ENCODE data around the gene SKIC8. TPM values are rescaled to one million over a fixed set of nuclear protein-coding genes. Genes with fewer than 3 reads are reported as not detected.

The SKIC8 gene
- total RNA-seq, 2 experiments from 2014 or later, result 68.0 to 70.3 TPM

- CTCF ChIA-PET, result no interaction called here
- POLR2A ChIA-PET, result interaction anchor here (0.5 kb wide), 1 partner anchor 147 kb away, joined by 3 read pairs; no protein-coding TSS in a partner anchor
These were observed 3.3 kb upstream of the SKIC8 start for GRCh38 chr15:78302579-78303312.

- POLR2A ChIA-PET, result interaction anchor here (0.5 kb wide), 1 partner anchor 148 kb away, joined by 3 read pairs; no protein-coding TSS in a partner anchor
- CTCF ChIA-PET, result no interaction called here
These were observed 2.4 kb upstream of the SKIC8 start for GRCh38 chr15:78301828-78302227.

- ChIA-PET CTCF (no interaction called here), POLR2A (no interaction called here)
These were observed 1.9 kb upstream of the SKIC8 start for GRCh38 chr15:78301326-78301725.

- CTCF ChIA-PET, result no interaction called here
- POLR2A ChIA-PET, result no interaction called here
These were observed 7.2 kb downstream of the SKIC8 start for GRCh38 chr15:78292219-78292618.

- CTCF ChIA-PET, result no interaction called here
- POLR2A ChIA-PET, result no interaction called here
These were observed 7.7 kb downstream of the SKIC8 start for GRCh38 chr15:78291698-78292097.

GRCh38 chr15:78291052-78291451 is 8.4 kb downstream of the SKIC8 start:
- POLR2A ChIA-PET, result no interaction called here
- CTCF ChIA-PET, result no interaction called here

GRCh38 chr15:78290222-78290621 is 9.2 kb downstream of the SKIC8 start:
- ChIA-PET POLR2A (no interaction called here), CTCF (no interaction called here)

GRCh38 chr15:78284758-78285157 is 14.7 kb downstream of the SKIC8 start:
- ChIA-PET CTCF (interaction anchor here (0.8 kb wide), 1 partner anchor 10 kb away, joined by 5 read pairs; no protein-coding TSS in a partner anchor), POLR2A (interaction anchor here (2.1 kb wide), 1 partner anchor 14 kb away, joined by 6 read pairs; the partner anchor contains the start of gene SKIC8)

- CTCF ChIA-PET, result interaction anchor here (1.6 kb wide), 1 partner anchor 18 kb away, joined by 4 read pairs; the partner anchor contains the start of gene DNAJA4
- POLR2A ChIA-PET, result no interaction called here
These were observed 17.1 kb downstream of the SKIC8 start for GRCh38 chr15:78282324-78282723.

- CTCF ChIA-PET, result interaction anchor here (0.6 kb wide), 1 partner anchor 1648 kb away, joined by 4 read pairs; no protein-coding TSS in a partner anchor
These were observed 18.9 kb downstream of the SKIC8 start for GRCh38 chr15:78280319-78281072.

GRCh38 chr15:78276064-78276943 is 23.1 kb downstream of the SKIC8 start:
- ChIA-PET CTCF (no interaction called here), POLR2A (no interaction called here)

More at GRCh38 chr15:78280319-78281072, 18.9 kb downstream of the SKIC8 start:
- POLR2A ChIA-PET, result no interaction called here

- ChIA-PET POLR2A (no interaction called here), CTCF (no interaction called here)
These were observed 24.4 kb downstream of the SKIC8 start for GRCh38 chr15:78274994-78275393.

- CTCF ChIA-PET, result no interaction called here
- POLR2A ChIA-PET, result no interaction called here
These were observed 26.6 kb downstream of the SKIC8 start for GRCh38 chr15:78272776-78273175.

GRCh38 chr15:78272316-78272715 is 27.1 kb downstream of the SKIC8 start:
- POLR2A ChIA-PET, result no interaction called here

GRCh38 chr15:78266806-78267205 is 32.6 kb downstream of the SKIC8 start:
- CTCF ChIA-PET, result no interaction called here
- POLR2A ChIA-PET, result interaction anchor here (3.2 kb wide), 1 partner anchor 33 kb away, joined by 16 read pairs; the partner anchor contains the start of gene SKIC8

More at GRCh38 chr15:78272316-78272715, 27.1 kb downstream of the SKIC8 start:
- CTCF ChIA-PET, result interaction anchor here (0.6 kb wide), 1 partner anchor 308 kb away, joined by 3 read pairs; no protein-coding TSS in a partner anchor

GRCh38 chr15:78266229-78266628 is 33.2 kb downstream of the SKIC8 start:
- POLR2A ChIA-PET, result interaction anchor here (3.2 kb wide), 1 partner anchor 33 kb away, joined by 16 read pairs; the partner anchor contains the start of gene SKIC8
- CTCF ChIA-PET, result interaction anchor here (0.8 to 2.2 kb wide), 3 partner anchors 25 to 149 kb away, joined by 3 to 10 read pairs (median 3); no protein-coding TSS in a partner anchor

- ChIA-PET POLR2A (interaction anchor here (1.6 to 3.2 kb wide), 2 partner anchors 34 to 171 kb away, joined by 4 to 16 read pairs; partner anchors contain the start of gene SKIC8), CTCF (interaction anchor here (0.8 to 2.2 kb wide), 4 partner anchors 24 to 157 kb away, joined by 3 to 10 read pairs (median 3); no protein-coding TSS in a partner anchor)
These were observed 33.6 kb downstream of the SKIC8 start for GRCh38 chr15:78265752-78266224.

- ChIA-PET POLR2A (interaction anchor here (0.6 to 3.2 kb wide), 4 partner anchors 34 to 496 kb away, joined by 3 to 16 read pairs (median 5); partner anchors contain the start of genes IDH3A and SKIC8), CTCF (interaction anchor here (0.9 to 2.2 kb wide), 3 partner anchors 24 to 157 kb away, joined by 3 to 10 read pairs (median 3); no protein-coding TSS in a partner anchor)
These were observed 34.3 kb downstream of the SKIC8 start for GRCh38 chr15:78265137-78265460.
